GM12878 (cell line): ENCODE data around the gene XRCC6.

Experiments
- CTCF ChIP-seq, 3 experiments: IDR thresholded peaks in 2 of 3; conservative IDR thresholded peaks in 1 of 3; 2 replicates each; pipeline ENCODE4 v1.5.1; 2011; ENCODE audit warnings: low read depth in 3 of 3, low read length in 3 of 3, mild to moderate bottlenecking in 3 of 3, control low read depth in 2 of 3, moderate library complexity in 2 of 3, inconsistent platforms in 1 of 3, mixed read lengths in 1 of 3; ENCODE audit not compliant: control insufficient read depth in 2 of 3, insufficient read depth in 1 of 3; ENCODE audit errors: extremely low read depth in 1 of 3
- EGR1 ChIP-seq, 2 experiments: IDR thresholded peaks; 1 replicate in 1 of 2; 2 replicates in 1 of 2; pipeline ENCODE4 v1.6.1; 2011 to 2012; ENCODE audit warnings: low read depth in 2 of 2, low read length in 2 of 2, borderline replicate concordance in 1 of 2, mild to moderate bottlenecking in 1 of 2, moderate library complexity in 1 of 2
- NFIC ChIP-seq: IDR thresholded peaks from 2 replicates; pipeline ENCODE4 v1.6.1; 2012; ENCODE audit warnings: low read depth, mild to moderate bottlenecking, inconsistent platforms, low read length, moderate library complexity
- TF ChIP-seq, protein P1 (sequence below): fragments of 450-650 bp; IDR thresholded peaks from 2 replicates; pipeline ENCODE4 v1.6.1; 2016; ENCODE audit warnings: mild to moderate bottlenecking

DNA sequence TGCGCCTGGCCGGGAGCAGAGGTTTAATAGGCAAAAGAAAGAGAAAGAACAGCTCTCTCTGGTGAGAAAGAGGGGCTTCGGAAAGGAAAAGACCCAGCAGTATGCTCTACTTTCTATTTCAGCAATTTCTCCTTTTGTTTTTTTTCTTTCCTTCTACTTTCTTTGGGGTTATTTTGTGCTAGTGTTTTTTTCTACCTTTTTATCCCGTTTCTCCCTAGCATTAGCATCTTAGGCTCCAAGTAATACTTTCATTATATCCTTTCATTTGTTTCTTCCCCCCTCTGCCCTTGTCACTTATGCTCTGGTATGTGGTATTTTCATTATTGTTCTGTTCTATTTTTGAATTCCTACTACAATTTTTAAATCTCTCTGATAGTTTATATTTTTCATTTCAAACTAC is 63.1 kb downstream of the XRCC6 start:
- TF ChIP-seq, protein P1, sequence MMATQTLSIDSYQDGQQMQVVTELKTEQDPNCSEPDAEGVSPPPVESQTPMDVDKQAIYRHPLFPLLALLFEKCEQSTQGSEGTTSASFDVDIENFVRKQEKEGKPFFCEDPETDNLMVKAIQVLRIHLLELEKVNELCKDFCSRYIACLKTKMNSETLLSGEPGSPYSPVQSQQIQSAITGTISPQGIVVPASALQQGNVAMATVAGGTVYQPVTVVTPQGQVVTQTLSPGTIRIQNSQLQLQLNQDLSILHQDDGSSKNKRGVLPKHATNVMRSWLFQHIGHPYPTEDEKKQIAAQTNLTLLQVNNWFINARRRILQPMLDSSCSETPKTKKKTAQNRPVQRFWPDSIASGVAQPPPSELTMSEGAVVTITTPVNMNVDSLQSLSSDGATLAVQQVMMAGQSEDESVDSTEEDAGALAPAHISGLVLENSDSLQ, result no peak
- TF ChIP-seq CTCF (IDR thresholded peaks at IDR 0.05 in 2 of 3, conservative IDR thresholded peaks at IDR 0.05 in 1 of 3; ENCODE audit: control insufficient read depth in 2 of 3, extremely low read depth in 1 of 3, insufficient read depth in 1 of 3, low read depth in 3 of 3, low read length in 3 of 3), result no peak
- no peak for TF ChIP-seq NFIC
- no peak for TF ChIP-seq EGR1 (IDR thresholded peaks at IDR 0.05; ENCODE audit: borderline replicate concordance in 1 of 2, low read depth in 2 of 2, low read length in 2 of 2)
